Breast epithelium (tissue), 4 donors: Measurements from ENCODE around the gene DNAH17. TPM values are rescaled to one million over a fixed set of nuclear protein-coding genes. Genes with fewer than 3 reads are reported as not detected.

ENCODE experiments used
- DNase-seq, 2 donors: peaks; one replicate each; pipeline ENCODE4 v3.0.0-alpha.2; 2019; ENCODE audit warnings: low spot score in 2 of 2
- H3K27ac ChIP-seq, 2 donors: fragments of 200-600 bp; sonication (generic) in 1 of 2; one replicate each; pipeline ENCODE4 v1.5.1; 2016 to 2019; ENCODE audit warnings: mild to moderate bottlenecking in 1 of 2
- H3K27me3 ChIP-seq, 2 donors: fragments of 200-600 bp; sonication (generic) in 1 of 2; one replicate each; pipeline versions ENCODE4 v1.5.1 to v1.6.0; 2017 to 2019; ENCODE audit warnings: control low read depth in 1 of 2, mild to moderate bottlenecking in 1 of 2
- H3K36me3 ChIP-seq: fragments of 200-600 bp; one replicate; pipeline ENCODE4 v1.5.1; 2019
- H3K4me1 ChIP-seq, 2 donors: fragments of 200-600 bp; sonication (generic); one replicate each; pipeline ENCODE4 v1.5.1; 2016 to 2019; ENCODE audit warnings: control low read depth in 1 of 2
- H3K4me3 ChIP-seq, 3 donors: fragments of 200-600 bp; sonication (generic); 1 replicate in 2 of 3; 2 replicates in 1 of 3; pipeline ENCODE4 v1.5.1; 2016 to 2019; ENCODE audit warnings: mild to moderate bottlenecking in 3 of 3, moderate library complexity in 2 of 3
- H3K9me3 ChIP-seq, 2 donors: fragments of 200-600 bp; sonication (generic) in 1 of 2; one replicate each; pipeline ENCODE4 v1.5.1; 2016 to 2019; ENCODE audit warnings: control low read depth in 1 of 2
- CTCF ChIP-seq, 3 donors: fragments of 450-650 bp; IDR thresholded peaks; one replicate each; pipeline ENCODE4 v1.5.1; 2016 to 2017; ENCODE audit warnings: antibody characterized with exemption in 3 of 3, mild to moderate bottlenecking in 3 of 3, moderate library complexity in 3 of 3
- POLR2A ChIP-seq: fragments of 450-650 bp; IDR thresholded peaks from one replicate; pipeline ENCODE4 v1.6.1; 2016; ENCODE audit warnings: antibody characterized with exemption, mild to moderate bottlenecking, moderate library complexity
- POLR2AphosphoS5 ChIP-seq, 3 donors: sonication (generic); formaldehyde crosslinking; IDR thresholded peaks; one replicate each; pipeline ENCODE4 v1.6.1; 2017; ENCODE audit warnings: antibody characterized with exemption in 3 of 3
- intact Hi-C: fragments of 100-400 bp; cut with DNase I; formaldehyde crosslinking; loops from one replicate; pipeline ENCODE4 v1.15.1; 2023; ENCODE audit warnings: low total_unique reads
- total RNA-seq, 3 donors: library from RNA; depleted of rRNA; stranded (reverse); fragments of >200 nt; gene quantifications; one replicate each; pipeline ENCODE4 v1.1.0, GENCODE V29; 2016

The DNAH17 gene
- total RNA-seq, 3 donors from 2014 or later, result 0.15 to 0.33 TPM; not detected in 1

- Histone ChIP-seq H3K4me3 (no peak overlapping the region), H3K27ac (no peak overlapping the region), H3K36me3 (no peaks in the 10 kb centered on the region), H3K9me3 (no peaks in the 10 kb centered on the region), H3K4me1 (no peaks in the 10 kb centered on the region), H3K27me3 (no peaks in the 10 kb centered on the region)
- intact Hi-C loops, result no loop called here
- no peak for DNase-seq
- TF ChIP-seq POLR2AphosphoS5 (IDR thresholded peaks at IDR 0.05) (no peak), POLR2A (no peak), CTCF (IDR thresholded peaks at IDR 0.05) (no peak)
Observed at GRCh38 chr17:78458091-78458490, 119.1 kb downstream of the DNAH17 start.

DNA sequence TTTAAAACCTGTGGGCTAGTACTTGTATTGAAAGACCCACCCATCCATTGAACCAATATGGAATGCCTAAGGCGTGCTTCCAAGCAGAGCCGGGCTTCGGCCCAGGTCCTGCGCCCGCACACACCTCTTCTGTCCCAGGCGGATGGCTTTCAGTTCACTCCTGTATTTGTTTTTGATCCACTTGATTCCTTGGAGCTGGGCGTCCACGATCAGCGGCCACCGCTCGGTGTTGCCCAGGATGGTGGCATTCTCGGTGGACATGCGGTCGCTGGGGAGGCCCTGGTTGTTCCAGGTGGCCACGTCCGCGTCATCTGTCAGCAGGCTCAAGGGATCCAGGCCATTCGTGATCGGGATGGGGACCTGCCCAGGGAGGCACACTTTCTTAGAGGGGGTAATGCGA, 122.8 kb downstream of the DNAH17 start:
- intact Hi-C loops, result no loop called here
- H3K36me3 ChIP-seq, result no peaks in the 10 kb centered on the region
- no peaks in the 10 kb centered on the region for H3K4me1 ChIP-seq
- no peak overlapping the region for H3K27ac ChIP-seq
- TF ChIP-seq CTCF (IDR thresholded peaks at IDR 0.05), result no peak
- TF ChIP-seq POLR2AphosphoS5 (IDR thresholded peaks at IDR 0.05), result no peak
- TF ChIP-seq POLR2A, result no peak
- no peaks in the 10 kb centered on the region for H3K27me3 ChIP-seq
- H3K9me3 ChIP-seq, result no peaks in the 10 kb centered on the region
- no peak for DNase-seq
- H3K4me3 ChIP-seq, result no peak overlapping the region

DNA sequence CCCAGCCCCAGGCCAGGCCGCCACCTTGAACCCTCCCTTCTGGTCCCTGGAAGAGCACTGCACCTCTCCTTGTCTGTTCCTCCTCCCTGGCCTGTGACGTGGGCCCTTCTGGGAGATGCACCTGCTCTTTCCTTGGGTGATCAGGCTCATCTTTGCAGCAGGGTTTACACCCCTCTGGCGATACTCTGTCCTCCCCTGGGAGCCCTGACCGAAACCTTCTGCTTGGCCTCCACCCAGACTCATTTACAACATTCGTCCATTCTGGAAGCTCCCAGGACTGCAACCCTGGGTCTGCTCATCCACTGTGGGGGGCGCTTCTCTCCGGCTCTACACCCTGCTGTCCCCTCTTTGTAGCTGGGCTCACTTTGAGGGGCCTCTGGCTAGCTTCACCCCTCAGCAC, 125.4 kb downstream of the DNAH17 start:
- intact Hi-C loops, result no loop called here
- no peaks in the 10 kb centered on the region for H3K36me3 ChIP-seq
- no peaks in the 10 kb centered on the region for H3K27me3 ChIP-seq
- TF ChIP-seq POLR2A, result no peak
- no peak for TF ChIP-seq CTCF (IDR thresholded peaks at IDR 0.05)
- TF ChIP-seq POLR2AphosphoS5 (IDR thresholded peaks at IDR 0.05), result no peak
- H3K9me3 ChIP-seq, result no peaks in the 10 kb centered on the region
- H3K4me3 ChIP-seq, result no peak overlapping the region
- H3K27ac ChIP-seq, result no peak overlapping the region
- no peak for DNase-seq
- no peaks in the 10 kb centered on the region for H3K4me1 ChIP-seq

- no peak for DNase-seq
- TF ChIP-seq POLR2A (no peak), POLR2AphosphoS5 (IDR thresholded peaks at IDR 0.05) (no peak), CTCF (IDR thresholded peaks at IDR 0.05) (no peak)
- intact Hi-C loops, result no loop called here
- H3K9me3 ChIP-seq, result no peaks in the 10 kb centered on the region
- H3K4me1 ChIP-seq, result no peaks in the 10 kb centered on the region
- H3K36me3 ChIP-seq, result no peaks in the 10 kb centered on the region
- H3K27me3 ChIP-seq, result no peaks in the 10 kb centered on the region
- H3K4me3 ChIP-seq, result no peak overlapping the region
- H3K27ac ChIP-seq, result no peak overlapping the region
Observed at GRCh38 chr17:78450696-78451345, 126.4 kb downstream of the DNAH17 start.

DNA sequence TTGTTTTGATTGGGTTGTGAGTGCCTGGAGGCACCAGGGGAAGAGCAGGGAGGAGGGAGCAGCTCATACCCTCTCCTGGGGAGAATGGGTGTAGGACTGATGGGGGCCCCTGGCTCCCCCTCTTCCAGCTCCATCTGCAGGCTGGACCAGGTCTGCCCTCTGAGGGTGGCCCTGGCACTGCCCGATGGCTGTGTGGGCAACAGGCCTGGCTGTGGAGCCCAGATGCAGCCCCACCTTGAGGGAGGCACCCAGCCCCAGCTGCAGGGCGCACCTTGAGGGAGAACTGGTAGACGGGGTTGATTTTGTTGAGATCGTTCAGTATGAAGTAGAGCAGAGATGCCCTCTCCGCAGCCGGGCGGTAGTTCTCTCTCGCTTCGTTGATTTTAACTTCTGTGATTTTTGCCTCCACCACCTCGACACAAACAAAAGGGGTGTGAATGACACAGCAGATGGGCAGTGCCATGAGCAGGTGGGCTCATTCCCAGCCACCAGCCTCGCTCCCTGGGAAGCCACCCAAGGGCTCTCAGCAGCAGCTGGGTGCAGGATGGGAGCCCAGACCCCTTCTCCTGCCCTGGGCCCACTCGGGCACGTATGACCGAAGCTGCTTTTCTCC, 127.1 kb downstream of the DNAH17 start:
- intact Hi-C loops, result no loop called here
- Histone ChIP-seq H3K27me3 (no peaks in the 10 kb centered on the region), H3K4me3 (no peak overlapping the region), H3K36me3 (no peaks in the 10 kb centered on the region), H3K9me3 (no peaks in the 10 kb centered on the region), H3K27ac (no peak overlapping the region), H3K4me1 (no peaks in the 10 kb centered on the region)
- TF ChIP-seq POLR2A (no peak), CTCF (IDR thresholded peaks at IDR 0.05) (no peak), POLR2AphosphoS5 (IDR thresholded peaks at IDR 0.05) (no peak)
- no peak for DNase-seq
